ENCODE results near the gene PRR15L.

The PRR15L gene

GRCh38 chr17:47913050-47913449, 44.6 kb downstream of the PRR15L start:
- FAIRE-seq (no peak), DNase-seq (ENCODE audit: extremely low spot score, insufficient read length, low read depth) (no peak)

DNA sequence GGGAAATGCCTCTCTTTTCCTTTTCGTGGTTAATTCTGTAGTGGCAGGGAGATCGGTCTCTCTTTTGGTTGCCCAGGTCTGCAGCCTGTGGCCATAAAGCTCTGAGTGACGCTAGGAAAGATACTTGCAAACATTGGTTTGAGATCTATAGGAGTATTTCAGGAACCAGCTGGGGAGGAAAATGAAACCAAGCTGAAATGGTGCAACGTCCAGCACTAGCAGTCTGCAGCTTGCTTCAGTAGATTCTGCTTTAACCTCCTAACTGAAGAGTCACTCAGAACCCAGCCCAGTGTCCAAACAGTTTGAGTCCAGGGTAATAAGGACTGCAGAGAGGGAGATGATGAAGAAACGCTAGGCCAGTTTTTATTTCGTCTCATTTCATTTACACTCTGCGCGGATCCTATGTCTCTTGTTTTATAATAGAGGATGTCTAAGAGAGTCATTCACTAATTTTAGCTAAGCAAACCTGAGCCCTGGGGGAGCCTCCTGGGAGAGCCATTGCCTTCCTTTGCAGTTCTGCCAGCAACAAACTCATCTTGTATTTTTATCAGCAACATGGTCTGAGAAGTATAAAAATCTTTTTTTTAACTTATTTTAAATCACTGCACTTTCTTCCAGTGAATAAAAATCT, 49.6 kb downstream of the PRR15L start:
- FAIRE-seq = no peak
- DNase-seq (ENCODE audit: extremely low spot score, insufficient read length, low read depth) = no peak

- FAIRE-seq (no peak), DNase-seq (ENCODE audit: extremely low spot score, insufficient read length, low read depth) (no peak)
Observed at GRCh38 chr17:47906443-47906842, 51.2 kb downstream of the PRR15L start.

DNA sequence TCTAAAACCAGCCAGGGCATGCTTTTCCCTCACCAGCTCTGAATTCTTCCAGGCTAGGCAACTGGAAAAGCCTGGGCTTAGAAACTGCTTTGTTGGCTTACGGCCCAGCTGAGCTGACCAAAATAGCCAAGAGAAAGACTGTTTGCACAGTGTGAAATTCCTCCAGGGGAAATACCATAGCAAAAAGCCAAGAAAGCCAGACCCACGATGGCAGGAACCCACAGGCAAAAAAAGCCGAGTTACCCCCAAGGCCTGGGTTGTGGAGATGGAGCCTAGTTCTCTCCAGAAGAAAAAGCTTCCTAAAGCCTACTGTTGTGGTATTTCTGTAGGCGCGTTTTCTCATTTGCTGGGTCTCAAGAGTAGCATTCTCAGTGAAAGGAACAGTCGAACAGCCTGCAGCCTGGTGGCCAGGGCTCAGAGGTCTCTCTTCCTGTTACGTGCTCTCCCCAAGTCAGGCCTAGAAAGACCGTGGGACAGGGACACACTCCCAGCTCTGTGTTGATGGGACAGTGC, 52.4 kb downstream of the PRR15L start:
- FAIRE-seq = no peak
- no peak for DNase-seq (ENCODE audit: extremely low spot score, insufficient read length, low read depth)

DNA sequence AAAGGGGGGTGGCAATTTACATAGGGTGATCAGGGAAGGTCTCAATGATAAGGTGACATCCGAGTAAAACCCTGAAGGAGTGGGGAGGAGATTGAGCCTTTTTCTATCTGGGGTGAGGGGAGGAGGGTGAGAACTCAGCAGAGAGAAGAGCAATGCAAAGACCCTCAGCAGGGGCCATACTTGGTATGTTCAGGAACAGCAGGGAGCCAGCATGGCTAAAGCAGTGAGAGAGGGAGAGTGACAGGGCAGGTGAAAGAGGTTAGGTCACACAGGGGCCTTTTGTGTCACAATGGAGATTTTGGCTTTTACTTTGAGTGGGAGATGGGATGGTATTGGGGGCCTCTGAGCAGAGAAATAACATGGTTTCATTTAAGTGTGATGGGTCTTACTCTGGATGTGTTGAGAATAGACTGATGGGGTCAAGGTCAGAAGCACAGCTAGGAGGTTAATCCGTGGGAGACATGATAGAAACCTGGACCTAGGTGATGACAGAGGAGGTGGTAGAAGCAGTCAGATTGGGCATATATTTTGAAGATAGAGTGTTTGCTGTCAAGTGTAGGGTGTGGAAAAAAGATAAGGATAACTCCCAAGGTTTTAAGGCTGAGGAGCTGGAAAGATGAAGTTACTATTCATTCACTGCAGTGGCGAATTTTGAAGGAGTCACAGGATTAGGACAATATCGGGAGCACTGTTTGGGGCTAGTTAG, 55.5 kb downstream of the PRR15L start:
- FAIRE-seq (no peak), DNase-seq (ENCODE audit: extremely low spot score, insufficient read length, low read depth) (no peak)

All from GM18507 (cell line).